ENCODE data around the gene SLC25A21.

SLC25A21 gene

DNA sequence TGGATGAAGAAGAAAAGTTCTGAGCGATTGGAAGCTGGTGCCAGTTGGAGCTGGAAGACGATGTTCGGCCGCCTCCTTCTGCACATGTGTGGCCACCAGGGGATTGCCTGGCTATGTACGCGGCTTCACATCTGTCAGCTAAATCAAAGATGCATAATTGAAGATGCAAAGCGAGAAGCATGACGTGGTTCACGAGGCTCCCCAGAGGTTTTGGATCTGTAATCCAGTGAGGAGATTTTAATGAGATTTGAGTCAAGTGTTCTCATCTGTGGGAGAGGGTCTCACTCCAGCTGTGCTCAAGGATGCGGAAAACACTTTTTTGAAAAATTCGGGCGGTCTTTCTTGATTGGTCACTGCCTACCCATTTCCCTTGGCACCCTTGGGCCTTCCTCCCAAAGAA, 416.2 kb downstream of the SLC25A21 start:
- DNase-seq, result no peak

DNA sequence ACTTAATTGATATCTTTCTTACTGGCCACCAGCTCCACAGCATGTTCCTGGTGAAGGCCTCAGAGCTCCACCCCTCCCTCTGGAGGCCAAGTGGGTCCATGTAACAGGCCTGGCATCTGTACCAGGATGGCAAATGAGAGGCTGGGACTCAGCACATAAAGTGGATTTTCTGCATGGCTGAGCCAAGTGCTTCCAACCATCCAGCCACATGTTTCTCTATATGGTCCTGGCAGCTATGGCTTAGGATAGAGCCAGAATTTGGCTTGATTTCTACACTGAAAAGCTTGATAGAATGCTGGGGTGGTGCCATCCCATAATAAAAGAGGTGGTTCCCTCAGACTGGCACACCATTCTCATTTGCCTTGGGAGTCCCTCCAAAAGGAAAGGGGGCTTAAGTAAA, 416.6 kb downstream of the SLC25A21 start:
- DNase-seq, result no peak

DNA sequence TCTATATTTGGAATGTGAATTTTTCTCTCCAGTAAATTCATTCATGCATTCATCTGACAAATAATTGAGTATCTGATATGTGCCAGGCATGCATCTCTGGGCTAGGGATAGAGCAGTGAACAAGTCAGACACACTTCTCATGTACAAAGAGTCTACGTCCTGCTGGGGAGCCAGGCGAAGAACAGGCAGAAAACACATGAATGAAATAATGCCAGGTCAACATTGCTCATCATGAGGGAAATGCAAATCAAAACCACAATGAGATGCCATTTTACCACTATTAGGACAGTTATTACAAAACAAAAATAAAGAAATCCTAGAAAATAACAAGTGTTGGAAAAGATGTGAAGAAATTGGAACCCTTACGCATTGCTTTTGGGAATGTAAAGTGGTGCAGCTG, 420.5 kb downstream of the SLC25A21 start:
- no peak for DNase-seq

DNA sequence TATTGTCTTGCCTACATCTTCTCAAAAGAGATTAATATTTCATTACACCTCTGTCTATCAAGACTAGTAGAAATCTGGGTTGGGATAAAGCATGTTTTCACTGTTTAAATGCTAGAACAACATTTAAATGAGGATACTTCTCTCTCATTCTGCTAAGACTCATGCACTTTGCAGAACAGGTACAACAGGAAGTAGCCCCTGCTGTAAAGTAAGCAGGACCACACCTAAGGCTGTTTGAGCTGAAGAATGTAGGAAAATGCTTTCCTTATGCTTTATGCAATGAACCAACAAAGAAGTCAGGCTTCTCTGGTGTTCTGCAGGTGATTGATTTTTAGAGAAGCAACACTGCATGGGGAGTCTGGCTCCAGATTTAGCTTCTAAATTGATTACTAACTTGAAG, 421.3 kb downstream of the SLC25A21 start:
- no peak for DNase-seq

DNA sequence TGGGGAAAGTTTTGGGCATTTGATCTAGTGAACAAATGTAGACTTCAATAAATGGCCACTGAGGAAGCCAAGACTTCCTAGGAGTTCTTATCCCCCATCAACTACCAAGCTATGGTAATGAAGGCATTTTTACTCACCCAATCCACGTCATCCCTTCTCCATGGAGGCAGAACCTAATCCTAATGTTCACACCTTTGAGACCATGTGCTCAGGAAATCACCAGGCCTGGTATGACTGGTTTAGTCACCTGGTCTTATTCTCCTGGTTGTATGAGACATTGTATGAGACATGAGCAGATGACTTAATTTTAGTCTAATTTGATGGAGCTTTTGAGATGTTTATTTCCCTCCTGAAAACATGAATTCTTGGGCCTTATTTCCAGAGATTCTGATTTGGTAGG, 422.2 kb downstream of the SLC25A21 start:
- no peak for DNase-seq

DNA sequence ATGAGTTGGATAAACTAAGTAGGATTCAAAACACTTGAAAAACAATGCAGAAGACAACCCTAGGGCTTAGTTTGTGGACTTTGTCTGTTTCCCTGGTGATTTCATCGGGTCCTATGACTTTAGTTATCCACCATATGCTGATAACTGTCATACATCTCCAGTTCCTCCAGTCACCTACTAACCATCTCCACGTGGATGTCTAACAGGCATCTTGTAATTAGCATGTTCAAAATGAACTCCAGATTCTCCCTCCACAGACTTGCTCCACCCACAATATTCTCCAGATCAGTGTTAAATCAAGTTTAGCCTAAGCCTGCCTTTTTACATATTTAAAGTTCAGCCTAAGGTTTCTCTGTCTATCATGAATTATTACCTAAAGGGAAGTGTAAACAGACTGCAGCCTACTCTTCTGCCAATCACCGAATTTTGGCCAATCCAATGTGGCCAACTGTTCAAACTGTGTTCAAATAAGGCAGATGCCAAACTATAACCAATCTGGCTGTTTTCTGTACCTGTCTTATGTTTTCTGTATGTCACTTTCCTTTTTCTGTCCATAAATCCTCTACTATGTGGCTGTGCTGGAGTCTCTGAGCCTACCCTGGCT, 423.7 kb downstream of the SLC25A21 start:
- DNase-seq, result no peak

DNA sequence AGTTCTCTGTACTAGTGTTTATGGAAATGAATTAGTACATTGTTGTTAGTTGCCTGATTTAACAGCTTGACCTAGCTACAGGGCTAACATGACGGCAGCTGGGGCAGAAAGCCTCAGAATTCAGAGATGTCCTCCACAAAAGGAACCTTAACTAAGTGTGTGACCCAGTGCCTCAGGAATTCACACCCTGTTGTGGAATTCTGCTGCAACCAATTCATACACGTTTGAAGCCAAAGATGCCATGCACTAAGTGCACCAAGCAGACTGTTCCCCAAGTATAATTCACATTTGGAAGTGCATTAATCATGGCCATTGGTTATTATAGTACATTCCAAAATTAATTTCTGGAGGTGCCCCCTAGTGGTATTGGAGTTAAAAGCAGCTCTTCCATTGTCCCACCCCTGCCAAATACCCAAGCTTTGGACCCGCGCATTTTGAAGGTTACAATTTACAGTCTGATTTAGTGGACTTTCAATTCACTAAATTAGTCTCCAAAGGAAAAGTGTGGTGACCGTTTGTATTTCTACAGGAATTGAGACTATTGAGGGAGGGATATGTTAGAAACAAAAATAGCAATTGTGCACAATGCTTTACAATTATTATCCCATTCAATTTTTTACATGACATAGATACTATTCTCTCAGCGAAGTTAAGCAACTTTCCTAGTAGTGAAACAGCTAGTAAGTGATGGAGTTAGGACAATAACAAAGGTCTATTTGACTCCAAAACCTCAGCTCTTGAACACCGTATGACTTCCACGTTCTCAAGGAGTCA, 424.8 kb downstream of the SLC25A21 start:
- DNase-seq, result no peak

DNA sequence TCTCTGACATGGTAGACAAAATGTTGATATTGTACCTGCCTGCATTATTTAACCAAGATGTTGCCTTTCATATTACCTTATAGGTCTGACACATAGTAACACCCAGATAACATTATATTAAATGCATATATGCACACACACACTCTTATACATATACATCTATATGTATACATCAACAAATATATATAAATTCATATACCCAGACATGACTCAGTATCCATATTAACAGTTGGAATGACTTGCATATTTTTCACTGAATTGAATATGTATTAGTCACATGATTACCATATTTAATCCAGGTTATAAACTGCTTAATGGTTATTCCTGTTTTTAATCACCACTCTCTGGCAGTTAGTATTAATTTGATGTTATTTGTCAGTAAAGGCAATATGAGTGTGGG, 425.5 kb downstream of the SLC25A21 start:
- no peak for DNase-seq

DNA sequence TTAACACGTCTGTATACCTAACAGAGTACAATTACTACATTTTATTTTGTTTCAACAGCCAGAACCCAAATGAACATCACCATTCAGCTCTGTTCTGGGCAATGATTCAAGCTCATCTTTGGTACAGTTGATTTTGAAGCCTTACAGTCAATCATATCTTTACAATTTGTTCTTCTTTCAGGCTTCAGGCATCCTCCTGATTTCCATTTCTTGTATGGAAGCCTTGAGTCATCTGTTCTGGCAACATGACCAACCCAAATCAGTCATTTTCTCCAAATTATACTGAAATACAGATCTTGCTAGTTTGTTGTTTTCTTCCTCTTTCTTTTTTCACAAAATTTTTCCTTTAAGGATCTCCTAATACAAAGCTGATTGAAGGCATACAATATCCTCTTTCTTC, 430.5 kb downstream of the SLC25A21 start:
- no peak for DNase-seq

DNA sequence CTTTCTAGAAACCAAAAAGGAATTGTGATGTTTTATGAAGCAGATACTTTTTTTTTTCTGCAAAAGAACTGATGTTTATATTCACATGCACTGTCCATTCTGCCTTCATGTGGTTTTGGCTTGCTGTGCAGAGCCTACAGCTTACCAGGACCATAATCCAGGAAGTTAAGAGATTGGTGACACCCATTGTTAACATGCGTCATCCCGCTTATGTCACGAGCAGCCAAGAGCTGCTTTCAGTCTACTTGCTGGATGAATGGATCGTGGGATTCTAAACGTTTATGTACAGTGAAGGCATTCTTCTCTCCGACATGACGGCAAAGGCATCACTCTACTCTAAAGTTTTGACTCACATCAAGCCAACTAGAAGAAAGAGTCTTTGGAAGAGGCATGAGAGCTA, 434.1 kb downstream of the SLC25A21 start:
- DNase-seq, result no peak

DNA sequence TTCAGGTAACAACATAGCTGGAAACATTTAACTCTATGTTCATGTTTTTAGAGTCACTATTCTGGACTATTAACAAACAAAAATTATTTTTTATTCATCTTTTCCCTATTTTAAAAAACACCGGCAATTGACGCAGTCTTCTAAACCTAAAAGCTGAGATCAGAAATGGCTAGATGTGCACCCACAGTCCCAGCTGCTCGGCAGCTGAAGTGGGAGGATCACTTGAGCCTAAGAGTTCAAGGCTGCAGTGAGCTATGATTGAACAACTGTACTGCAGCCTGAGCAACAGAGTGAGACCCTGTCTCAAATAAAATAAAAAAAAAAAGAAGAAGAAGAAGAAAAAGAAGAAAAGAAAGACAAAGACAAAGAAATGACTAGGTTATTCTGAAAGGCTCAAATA, 446.3 kb downstream of the SLC25A21 start:
- no peak for DNase-seq

DNA sequence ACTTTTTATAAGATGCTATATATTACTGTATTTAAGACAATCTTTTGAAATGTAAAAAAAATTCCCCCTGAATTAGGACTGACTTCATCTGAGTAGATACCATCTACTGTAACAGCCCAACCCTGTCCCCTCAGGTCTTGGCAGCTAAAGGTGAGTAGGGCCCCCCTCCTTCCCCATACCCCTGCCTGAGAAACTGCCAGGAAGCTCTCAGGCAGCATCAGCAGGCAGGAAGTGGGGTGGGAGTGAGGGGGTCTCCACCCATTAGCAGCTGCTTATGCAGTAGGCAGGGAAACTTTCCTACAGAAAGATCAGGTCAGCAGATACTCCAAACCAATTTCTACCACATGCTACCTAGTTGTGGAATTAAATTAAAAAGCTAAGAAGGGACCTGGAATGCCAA, 448.2 kb downstream of the SLC25A21 start:
- DNase-seq, result no peak

DNA sequence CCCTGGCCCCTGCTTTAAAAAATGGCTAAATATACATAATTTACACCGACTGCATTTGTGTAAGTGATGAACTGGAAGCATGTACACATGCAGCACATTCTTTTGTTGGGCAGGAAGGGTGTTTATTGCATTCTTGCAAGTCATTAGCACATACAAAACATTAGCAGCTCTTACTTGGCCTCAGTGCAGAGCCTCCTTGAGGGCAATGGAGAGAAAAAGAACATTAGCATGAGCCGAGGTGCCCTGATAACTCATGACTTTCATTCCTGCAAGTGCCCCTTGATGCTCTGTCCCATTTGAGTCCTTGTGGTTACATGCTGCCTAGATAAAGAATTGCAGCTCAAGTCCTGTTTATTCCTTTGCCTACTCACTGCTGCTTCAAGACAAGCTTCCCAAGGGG, 448.9 kb downstream of the SLC25A21 start:
- no peak for DNase-seq

DNA sequence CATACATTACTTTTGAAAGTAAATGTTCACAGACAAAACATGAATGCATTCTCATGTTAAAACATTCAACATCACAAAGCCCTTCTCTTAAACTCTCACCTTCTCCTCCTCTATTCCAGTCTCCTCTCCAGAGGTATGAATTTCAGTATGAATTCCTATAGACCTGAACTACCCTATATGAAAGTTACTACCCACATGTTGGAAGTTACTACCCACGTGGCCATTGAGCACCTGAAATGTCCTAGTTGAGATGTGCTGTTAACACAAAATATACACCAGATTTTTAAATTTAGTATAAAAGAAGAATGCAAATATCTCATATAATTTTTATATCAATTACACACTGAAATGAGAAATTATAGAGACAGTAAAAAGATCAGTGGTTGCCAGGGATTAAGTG, 450.5 kb downstream of the SLC25A21 start:
- DNase-seq, result no peak

DNA sequence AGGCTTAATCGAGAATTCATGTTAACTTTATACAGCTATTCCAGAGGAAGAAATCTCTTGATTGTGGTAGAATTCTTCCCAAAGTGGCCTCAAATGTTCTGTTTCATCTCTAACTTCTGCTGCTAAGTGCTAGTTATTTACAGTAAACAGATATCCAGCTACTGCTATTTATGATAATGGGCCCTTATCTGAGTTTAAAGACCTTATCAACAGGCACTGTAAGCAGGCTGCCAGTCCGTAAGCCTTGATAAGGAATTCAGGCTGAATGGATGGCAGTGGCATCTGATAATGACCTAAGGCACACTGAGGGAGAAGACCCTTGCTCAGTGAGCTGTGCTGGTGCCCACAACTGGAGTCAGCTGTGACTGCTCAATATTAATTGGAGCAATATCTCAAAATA, 451.7 kb downstream of the SLC25A21 start:
- no peak for DNase-seq

DNA sequence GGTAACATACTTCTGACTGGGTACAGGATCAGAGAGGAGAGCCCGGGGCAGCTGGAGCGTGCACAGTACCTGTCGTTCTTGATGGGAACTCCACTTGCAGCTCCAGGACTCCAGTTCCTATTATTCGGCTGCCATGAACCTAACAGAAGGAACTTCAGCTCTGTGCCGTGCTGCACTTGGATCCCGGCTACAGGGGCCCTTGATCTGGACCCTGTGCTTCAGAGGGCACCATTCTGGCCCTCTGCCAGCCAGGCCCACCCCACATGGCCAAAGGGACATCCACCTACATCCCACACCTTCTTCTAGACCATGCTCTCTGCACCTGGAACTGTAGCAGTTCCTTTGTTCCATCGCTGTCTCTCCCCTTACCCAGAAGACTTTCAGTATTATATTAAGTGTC, 452.6 kb downstream of the SLC25A21 start:
- DNase-seq, result no peak

DNA sequence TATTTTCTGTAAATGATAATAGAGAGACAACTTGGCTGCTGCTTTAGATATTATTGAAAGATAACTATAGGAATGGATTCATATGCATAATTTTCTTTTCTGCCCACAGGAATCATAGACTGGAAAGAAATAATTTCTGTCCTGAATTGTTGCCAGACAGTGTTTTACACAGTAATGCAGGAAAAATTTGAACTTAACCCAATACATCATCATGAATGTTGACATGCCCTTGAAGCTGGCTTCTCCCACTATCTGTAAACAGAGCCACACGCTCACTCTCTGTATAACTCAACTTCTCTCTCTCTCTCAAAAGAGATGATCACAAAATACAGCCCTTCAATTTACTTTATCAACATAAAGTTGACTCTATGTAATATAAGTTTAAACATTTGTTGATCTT, 454.2 kb downstream of the SLC25A21 start:
- DNase-seq, result no peak

DNA sequence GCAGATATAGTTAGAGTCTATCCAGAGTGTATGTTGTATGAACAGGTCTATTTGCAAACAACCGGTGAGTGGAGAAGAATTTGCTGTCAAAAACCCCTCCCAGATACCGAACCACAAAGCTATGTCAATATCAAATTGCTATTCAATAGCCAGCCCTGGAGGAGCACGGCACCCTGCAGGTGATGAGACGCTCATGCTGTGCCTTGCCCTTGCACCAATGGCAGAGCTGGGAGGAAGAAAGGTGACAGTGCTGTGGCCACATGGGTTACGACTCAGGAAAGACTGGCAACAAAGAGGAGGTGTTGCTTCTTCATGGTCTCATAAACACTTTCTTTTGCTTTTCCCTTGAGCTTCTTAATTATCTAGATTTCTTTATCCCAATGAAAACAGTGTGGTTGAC, 455.0 kb downstream of the SLC25A21 start:
- DNase-seq, result no peak

DNA sequence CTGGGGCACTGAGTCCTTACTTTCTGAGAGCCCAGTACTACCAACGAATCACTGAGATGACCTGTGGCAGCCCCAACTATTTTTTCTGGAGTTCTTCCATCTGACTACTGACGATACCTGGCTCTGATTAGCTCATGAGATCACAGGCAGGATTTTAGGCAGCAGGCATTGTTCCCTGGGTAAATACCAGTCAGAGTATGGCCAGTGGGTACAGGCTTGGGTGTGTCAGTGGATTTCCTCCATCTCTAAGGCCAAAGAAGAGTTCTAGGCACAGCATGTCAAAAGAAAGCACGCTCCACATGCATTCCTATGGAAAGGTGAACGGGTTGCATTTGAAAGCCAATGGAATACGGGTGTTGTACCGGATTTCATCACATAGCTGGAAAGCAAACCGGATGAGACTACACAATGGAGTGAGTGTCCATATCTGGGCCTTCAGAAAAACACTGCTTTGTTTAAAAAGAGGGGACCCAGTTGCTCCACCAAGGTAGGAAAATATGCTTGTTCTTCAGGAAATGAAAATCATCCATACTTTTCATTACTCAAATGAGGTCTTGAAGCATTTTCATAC, 455.7 kb downstream of the SLC25A21 start:
- no peak for DNase-seq

DNA sequence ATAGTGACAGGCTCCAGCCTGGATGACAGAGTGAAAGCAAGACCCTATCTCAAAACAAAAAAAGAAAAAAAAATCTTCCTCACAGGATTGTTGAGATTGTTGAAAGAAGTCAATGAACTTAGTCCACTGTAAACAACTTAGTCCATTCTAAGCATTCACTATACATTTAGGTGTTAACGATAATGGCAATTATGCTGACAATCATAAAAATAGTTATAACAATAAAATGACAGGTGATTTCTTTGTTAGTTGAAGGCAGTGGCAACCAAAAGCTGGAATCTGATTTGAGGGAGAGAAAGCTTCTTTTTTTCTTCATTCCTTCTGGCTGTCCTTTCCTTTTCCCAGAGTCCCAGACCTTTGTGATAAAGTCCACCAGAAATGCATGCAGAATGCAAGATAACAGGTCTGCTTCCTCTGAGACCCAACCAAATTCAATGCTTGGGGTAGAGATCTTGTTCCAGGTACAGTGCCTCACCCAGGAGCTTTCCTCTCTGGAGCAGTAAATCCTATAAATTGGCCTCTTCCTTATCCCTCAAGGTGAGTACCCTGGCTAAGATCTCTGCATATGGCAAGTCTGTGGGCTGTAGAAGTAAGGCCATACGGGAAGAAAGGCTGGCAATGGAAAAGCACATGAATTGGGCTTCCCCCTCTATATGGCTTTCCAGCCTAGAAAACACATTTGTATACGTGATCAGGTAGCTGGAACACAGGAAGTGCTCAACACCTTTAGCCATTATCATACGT, 458.3 kb downstream of the SLC25A21 start:
- no peak for DNase-seq

DNA sequence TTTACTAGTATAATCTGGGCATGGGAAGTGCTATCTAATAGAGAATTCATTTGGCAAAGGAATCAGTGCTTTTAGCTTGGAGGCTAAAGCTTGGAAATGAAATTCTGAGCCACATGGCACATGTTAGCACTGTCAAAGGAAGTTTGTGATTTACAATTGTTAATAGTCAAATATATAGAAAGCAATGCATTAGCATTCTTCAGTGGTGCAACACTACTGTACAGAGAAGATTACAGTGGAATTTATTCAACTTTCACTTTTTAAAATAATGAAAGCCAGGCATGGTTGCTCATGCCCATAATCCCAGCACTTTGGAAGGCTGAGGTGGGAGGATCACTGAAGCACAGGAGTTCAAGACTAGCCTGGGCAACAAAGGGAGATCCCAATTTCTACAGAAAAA, 464.8 kb downstream of the SLC25A21 start:
- no peak for DNase-seq

DNA sequence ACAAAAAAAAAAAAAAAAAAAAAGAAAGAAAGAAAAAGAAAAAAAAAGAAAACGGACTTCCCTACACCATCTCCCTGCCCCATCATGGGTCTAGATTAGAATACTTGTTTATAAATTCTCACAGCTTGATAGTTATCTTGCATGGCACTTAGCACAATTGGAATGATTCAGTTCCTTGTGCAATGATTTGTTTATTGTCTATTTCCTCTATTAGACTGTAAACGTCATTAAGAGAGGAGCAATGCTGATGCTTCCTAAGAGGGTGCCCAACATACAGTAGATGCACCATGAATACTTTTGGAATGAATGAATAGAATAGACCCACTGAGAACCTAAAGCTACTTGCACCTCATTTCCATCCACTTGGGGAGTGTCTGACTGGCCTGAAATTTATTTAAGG, 469.9 kb downstream of the SLC25A21 start:
- no peak for DNase-seq

DNA sequence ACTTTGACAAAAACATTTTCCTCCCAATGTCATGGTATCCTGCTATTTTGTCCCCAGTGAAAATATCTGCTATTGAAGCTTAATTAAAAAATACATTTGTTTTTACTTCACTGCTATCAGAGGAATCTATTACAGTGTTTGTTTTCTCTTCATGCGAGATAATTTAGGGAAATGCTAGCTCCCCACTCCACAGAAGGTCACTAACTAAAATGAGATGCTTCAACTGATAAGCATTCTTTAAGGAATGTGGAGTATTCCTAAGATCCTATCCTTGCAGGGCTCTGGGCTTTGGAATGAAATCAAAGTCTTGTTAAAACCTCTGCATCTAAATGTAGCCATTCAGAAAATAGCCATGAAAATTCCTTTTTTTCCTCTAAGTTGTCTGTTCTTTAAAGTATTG, 471.3 kb downstream of the SLC25A21 start:
- DNase-seq, result no peak
